Progenitor cell of endocrine pancreas (in vitro differentiated cells): ENCODE results near the gene OPHN1. TPM values are rescaled to one million over a fixed set of nuclear protein-coding genes. Genes with fewer than 3 reads are reported as not detected.

Experiments used
- DNase-seq: peaks from one replicate; pipeline ENCODE4 v3.0.0; 2021; ENCODE audit warnings: low spot score; ENCODE audit not compliant: unreplicated experiment
- H3K27ac Mint-ChIP-seq: 2 replicates; pipeline ENCODE4 v1.8.0; 2021; ENCODE audit warnings: mild to moderate bottlenecking, moderate library complexity, mixed read lengths
- H3K27me3 Mint-ChIP-seq: 2 replicates; pipeline ENCODE4 v1.8.0; 2021; ENCODE audit warnings: mixed read lengths
- H3K36me3 Mint-ChIP-seq: 2 replicates; pipeline ENCODE4 v1.8.0; 2022; ENCODE audit warnings: mixed read lengths; ENCODE audit not compliant: insufficient read depth
- H3K4me1 Mint-ChIP-seq: 2 replicates; pipeline ENCODE4 v1.8.0; 2021; ENCODE audit warnings: low read depth, mixed read lengths
- H3K4me3 Mint-ChIP-seq: 2 replicates; pipeline ENCODE4 v1.8.0; 2021; ENCODE audit warnings: low read depth, mild to moderate bottlenecking, moderate library complexity, mixed read lengths
- H3K9me3 Mint-ChIP-seq: 2 replicates; pipeline ENCODE4 v1.8.0; 2021; ENCODE audit warnings: low read depth, mixed read lengths
- total RNA-seq: library from RNA; stranded (reverse); gene quantifications from 2 replicates; pipeline ENCODE4 v1.2.1, GENCODE V29; 2021
- TF ChIP-seq, protein P1 (sequence below): fragments of 200-600 bp; sonication (generic); IDR thresholded peaks from one replicate; pipeline ENCODE4 v1.5.0; 2021; ENCODE audit warnings: antibody characterized with exemption, mild to moderate bottlenecking; ENCODE audit not compliant: unreplicated experiment

OPHN1 gene
- total RNA-seq, 1 donor from 2014 or later = 7.2 TPM

DNA sequence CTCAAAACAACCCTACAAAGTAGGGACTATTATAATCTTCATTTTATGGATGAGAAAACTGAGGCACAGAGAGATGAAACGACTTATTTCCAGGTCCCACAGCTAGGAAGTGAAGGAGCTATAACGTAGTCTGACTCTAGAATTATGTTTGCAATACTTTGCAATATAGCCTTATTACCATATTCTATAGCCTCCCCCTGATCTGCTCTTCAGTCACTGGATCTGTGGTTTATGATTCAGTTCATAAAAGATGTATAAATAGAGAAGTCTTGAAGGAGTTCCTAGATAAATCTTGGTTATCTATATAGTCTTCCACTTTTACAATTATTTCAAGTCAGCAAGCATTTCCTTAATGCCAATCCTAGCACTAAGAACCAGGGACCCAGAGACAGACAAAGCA lies 57.5 kb downstream of the OPHN1 start:
- Mint-ChIP-seq H3K9me3 (peaks cover 11% of the 10 kb centered on the region), H3K27ac (no peak overlapping the region), H3K4me1 (no peaks in the 10 kb centered on the region)

GRCh38 chrX:68372665-68373064 lies 60.6 kb downstream of the OPHN1 start:
- no peak overlapping the region for H3K27ac Mint-ChIP-seq

More for the DNA sequence above, 57.5 kb downstream of the OPHN1 start:
- Mint-ChIP-seq H3K36me3 (peaks cover 1% of the 10 kb centered on the region), H3K4me3 (no peak overlapping the region), H3K27me3 (no peaks in the 10 kb centered on the region)
- TF ChIP-seq, protein P1, sequence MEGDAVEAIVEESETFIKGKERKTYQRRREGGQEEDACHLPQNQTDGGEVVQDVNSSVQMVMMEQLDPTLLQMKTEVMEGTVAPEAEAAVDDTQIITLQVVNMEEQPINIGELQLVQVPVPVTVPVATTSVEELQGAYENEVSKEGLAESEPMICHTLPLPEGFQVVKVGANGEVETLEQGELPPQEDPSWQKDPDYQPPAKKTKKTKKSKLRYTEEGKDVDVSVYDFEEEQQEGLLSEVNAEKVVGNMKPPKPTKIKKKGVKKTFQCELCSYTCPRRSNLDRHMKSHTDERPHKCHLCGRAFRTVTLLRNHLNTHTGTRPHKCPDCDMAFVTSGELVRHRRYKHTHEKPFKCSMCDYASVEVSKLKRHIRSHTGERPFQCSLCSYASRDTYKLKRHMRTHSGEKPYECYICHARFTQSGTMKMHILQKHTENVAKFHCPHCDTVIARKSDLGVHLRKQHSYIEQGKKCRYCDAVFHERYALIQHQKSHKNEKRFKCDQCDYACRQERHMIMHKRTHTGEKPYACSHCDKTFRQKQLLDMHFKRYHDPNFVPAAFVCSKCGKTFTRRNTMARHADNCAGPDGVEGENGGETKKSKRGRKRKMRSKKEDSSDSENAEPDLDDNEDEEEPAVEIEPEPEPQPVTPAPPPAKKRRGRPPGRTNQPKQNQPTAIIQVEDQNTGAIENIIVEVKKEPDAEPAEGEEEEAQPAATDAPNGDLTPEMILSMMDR = no peak
- DNase-seq = no peak

DNA sequence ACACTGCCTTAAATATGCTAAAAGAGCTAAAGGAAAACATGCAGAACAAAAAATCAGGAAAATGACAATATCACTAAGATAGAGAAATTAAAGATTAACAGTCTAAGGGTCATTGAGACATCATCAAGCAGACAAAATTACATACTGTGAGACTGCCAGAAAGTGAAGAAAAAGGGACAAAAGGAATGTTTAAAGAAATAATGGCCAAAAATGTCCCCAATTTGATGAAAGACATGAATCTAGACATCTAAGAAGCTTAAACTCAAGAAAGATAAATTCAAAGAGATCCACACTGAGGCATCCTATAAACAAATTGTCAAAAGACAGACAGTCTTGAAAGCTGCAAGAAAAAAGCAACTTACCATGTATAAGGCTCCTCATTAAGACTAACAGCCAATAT lies 63.7 kb downstream of the OPHN1 start:
- H3K4me3 Mint-ChIP-seq = no peak overlapping the region
- H3K4me1 Mint-ChIP-seq = no peaks in the 10 kb centered on the region
- H3K27me3 Mint-ChIP-seq = no peaks in the 10 kb centered on the region
- H3K9me3 Mint-ChIP-seq = peaks cover 11% of the 10 kb centered on the region
- DNase-seq = no peak
- H3K36me3 Mint-ChIP-seq = no peaks in the 10 kb centered on the region
- TF ChIP-seq, protein P1 = no peak
- no peak overlapping the region for H3K27ac Mint-ChIP-seq

More at GRCh38 chrX:68372665-68373064, 60.6 kb downstream of the OPHN1 start:
- DNase-seq = no peak
- H3K27me3 Mint-ChIP-seq = no peaks in the 10 kb centered on the region
- H3K4me1 Mint-ChIP-seq = no peaks in the 10 kb centered on the region
- H3K4me3 Mint-ChIP-seq = no peak overlapping the region
- H3K9me3 Mint-ChIP-seq = peaks cover 11% of the 10 kb centered on the region
- H3K36me3 Mint-ChIP-seq = no peaks in the 10 kb centered on the region
- TF ChIP-seq, protein P1 = no peak

DNA sequence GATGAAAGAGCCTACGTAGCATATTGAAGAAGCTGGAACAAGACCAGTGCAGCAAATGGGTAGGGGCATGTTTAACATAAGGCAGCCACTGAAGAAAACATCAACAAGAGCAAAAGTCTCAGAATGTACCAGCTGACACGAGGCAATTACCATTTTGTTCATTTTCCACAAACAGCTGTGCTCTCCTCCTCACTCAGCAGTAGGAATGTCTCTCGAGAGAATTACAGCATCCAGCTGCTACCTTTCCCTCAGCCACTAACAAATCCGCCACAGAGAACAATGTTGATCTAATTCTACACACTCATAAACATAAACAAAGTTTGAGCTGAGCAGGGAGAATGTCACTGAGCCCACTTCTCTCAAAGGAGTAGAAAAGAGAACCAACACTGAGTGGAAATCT lies 68.0 kb downstream of the OPHN1 start:
- Mint-ChIP-seq H3K9me3 (peaks cover 12% of the 10 kb centered on the region), H3K36me3 (no peaks in the 10 kb centered on the region), H3K27me3 (no peaks in the 10 kb centered on the region), H3K4me3 (no peak overlapping the region), H3K4me1 (no peaks in the 10 kb centered on the region), H3K27ac (no peak overlapping the region)
- TF ChIP-seq, protein P1 = no peak
- no peak for DNase-seq

DNA sequence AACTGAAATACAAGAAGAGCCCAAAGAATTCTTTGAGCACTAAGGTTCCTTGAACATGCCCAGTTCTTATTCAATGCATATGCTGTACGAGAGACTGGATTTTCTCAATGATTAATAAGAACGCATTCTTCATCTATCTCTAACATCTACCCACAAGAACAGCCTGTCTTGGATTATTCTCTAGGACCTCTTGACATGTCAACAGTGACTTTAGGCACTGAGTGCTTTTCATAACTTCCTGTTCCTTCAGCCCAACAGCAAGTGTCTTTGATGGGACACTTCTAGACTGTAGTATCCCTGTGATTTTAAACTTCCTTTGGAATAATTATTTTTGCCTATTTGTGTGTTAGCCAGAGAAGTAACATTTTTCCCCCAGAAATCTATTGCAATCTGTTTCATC lies 69.3 kb downstream of the OPHN1 start:
- Mint-ChIP-seq H3K36me3 (no peaks in the 10 kb centered on the region), H3K27ac (no peak overlapping the region), H3K4me1 (no peaks in the 10 kb centered on the region), H3K9me3 (peaks cover 4% of the 10 kb centered on the region), H3K27me3 (no peaks in the 10 kb centered on the region), H3K4me3 (no peak overlapping the region)
- TF ChIP-seq, protein P1 = no peak
- no peak for DNase-seq
